IMR-90 (cell line): Measurements from ENCODE around the gene FANCD2OS. TPM values are rescaled to one million over a fixed set of nuclear protein-coding genes. Genes with fewer than 3 reads are reported as not detected.

Experiments
- ATAC-seq: fragments of 200-7000 bp; cut with Tn5 transposase; 2 replicates; pipeline ENCODE4 v1.9.1; 2020; ENCODE audit warnings: low read depth, mild to moderate bottlenecking, moderate library complexity
- BruUV-seq: library from RNA; stranded (reverse); fragments of 400-500 nt; replicated peaks from 2 replicates; lab custom pipeline; 2021; lab: Mats Ljungman, UMichigan
- CTCF ChIA-PET: fragments of 300-600 bp; formaldehyde crosslinking; extraction: SDS; loops from one replicate; lab custom pipeline; 2021; ENCODE audit warnings: antibody characterized with exemption; lab: Yijun Ruan, JAX
- POLR2A ChIA-PET: fragments of 300-600 bp; sonication (Branson Sonifier 250); formaldehyde crosslinking; loops from one replicate; lab custom pipeline; 2022; ENCODE audit warnings: antibody characterized with exemption; ENCODE audit not compliant: unreplicated experiment; lab: Charles Lee
- DNase-seq: peaks from one replicate; pipeline ENCODE4 v3.0.0; 2013
- H2AFZ ChIP-seq: replicated peaks from 2 replicates; pipeline ENCODE3; 2013; ENCODE audit warnings: low read length, mild to moderate bottlenecking; ENCODE audit not compliant: poor library complexity
- H2AK5ac ChIP-seq: 2 replicates; pipeline ENCODE4 v1.6.1; 2013; ENCODE audit warnings: low read depth, low read length, inconsistent platforms
- H2AK9ac ChIP-seq: replicated peaks from 2 replicates; pipeline ENCODE3; 2013; ENCODE audit warnings: mild to moderate bottlenecking, low read depth, low read length, moderate library complexity; ENCODE audit not compliant: poor library complexity
- H2BK120ac ChIP-seq: 2 replicates; pipeline ENCODE4 v1.6.1; 2013; ENCODE audit warnings: low read depth, low read length, inconsistent platforms
- H2BK15ac ChIP-seq: 3 replicates; pipeline ENCODE4 v1.6.1; 2013; ENCODE audit warnings: low read depth, low read length, inconsistent platforms
- H2BK20ac ChIP-seq: 2 replicates; pipeline ENCODE4 v1.6.1; 2013; ENCODE audit warnings: low read depth, mild to moderate bottlenecking, inconsistent platforms, low read length, moderate library complexity
- H2BK5ac ChIP-seq: 2 replicates; pipeline ENCODE4 v1.6.1; 2013; ENCODE audit warnings: mild to moderate bottlenecking, low read depth, low read length, inconsistent platforms; ENCODE audit not compliant: poor library complexity, severe bottlenecking
- H3K14ac ChIP-seq: replicated peaks from 2 replicates; pipeline ENCODE4 v1.6.1; 2013; ENCODE audit warnings: low read depth, low read length, inconsistent platforms
- H3K18ac ChIP-seq: 2 replicates; pipeline ENCODE4 v1.6.1; 2013; ENCODE audit warnings: low read depth, low read length, control low read depth
- H3K23ac ChIP-seq: 2 replicates; pipeline ENCODE4 v1.6.1; 2013; ENCODE audit warnings: low read depth, low read length, inconsistent platforms
- H3K27ac ChIP-seq: 2 replicates; pipeline ENCODE4 v1.5.1; 2013; ENCODE audit warnings: mild to moderate bottlenecking, control low read depth, low read length; ENCODE audit not compliant: insufficient read depth
- H3K27me3 ChIP-seq: 2 replicates; pipeline ENCODE4 v1.6.1; 2013; ENCODE audit warnings: low read length; ENCODE audit not compliant: control insufficient read depth, insufficient read depth
- H3K36me3 ChIP-seq: 2 replicates; pipeline ENCODE4 v1.6.1; 2013; ENCODE audit warnings: low read length, mixed read lengths; ENCODE audit not compliant: control insufficient read depth, insufficient read depth
- H3K4ac ChIP-seq: 2 replicates; pipeline ENCODE4 v1.6.1; 2013; ENCODE audit warnings: low read depth, low read length, inconsistent platforms
- H3K4me1 ChIP-seq: 2 replicates; pipeline ENCODE4 v1.6.1; 2013; ENCODE audit warnings: low read length, mixed read lengths; ENCODE audit not compliant: control insufficient read depth, insufficient read depth
- H3K4me2 ChIP-seq: 2 replicates; pipeline ENCODE4 v1.6.1; 2013; ENCODE audit warnings: low read depth, mild to moderate bottlenecking, control low read depth, low read length, moderate library complexity
- H3K4me3 ChIP-seq: 2 replicates; pipeline ENCODE4 v1.5.1; 2013; ENCODE audit warnings: low read depth, mild to moderate bottlenecking, control low read depth, low read length, moderate library complexity; ENCODE audit not compliant: insufficient read depth
- H3K56ac ChIP-seq: 2 replicates; pipeline ENCODE4 v1.6.1; 2013; ENCODE audit warnings: low read length, inconsistent platforms; ENCODE audit not compliant: insufficient read depth; ENCODE audit errors: extremely low read depth
- H3K79me1 ChIP-seq, 2 experiments: 2 replicates each; pipeline ENCODE4 v1.6.1; 2013; ENCODE audit warnings: low read length in 2 of 2, inconsistent platforms in 1 of 2, low read depth in 1 of 2
- H3K9ac ChIP-seq: 2 replicates; pipeline ENCODE4 v1.6.1; 2013; ENCODE audit warnings: low read depth, low read length, control low read depth
- H3K9me1 ChIP-seq: 2 replicates; pipeline ENCODE4 v1.6.1; 2013; ENCODE audit warnings: low read length, inconsistent platforms; ENCODE audit not compliant: insufficient read depth
- H3K9me3 ChIP-seq: 2 replicates; pipeline ENCODE4 v1.6.1; 2013; ENCODE audit warnings: low read length; ENCODE audit not compliant: control insufficient read depth, insufficient read depth
- H4K20me1 ChIP-seq: 2 replicates; pipeline ENCODE4 v1.6.1; 2013; ENCODE audit warnings: low read length, inconsistent platforms; ENCODE audit not compliant: insufficient read depth
- H4K5ac ChIP-seq: 2 replicates; pipeline ENCODE4 v1.6.1; 2013; ENCODE audit warnings: mild to moderate bottlenecking, low read depth, low read length, control low read depth
- H4K8ac ChIP-seq, 2 experiments: 2 replicates each; pipeline ENCODE4 v1.6.1; 2013; ENCODE audit warnings: low read depth in 2 of 2, low read length in 2 of 2, control low read depth in 1 of 2, inconsistent platforms in 1 of 2
- H4K91ac ChIP-seq: 2 replicates; pipeline ENCODE4 v1.6.1; 2013; ENCODE audit warnings: low read depth, low read length, inconsistent platforms; ENCODE audit not compliant: insufficient read depth
- BHLHE40 ChIP-seq: fragments of 150-350 bp; IDR thresholded peaks from 2 replicates; pipeline ENCODE4 v1.6.1; 2016; ENCODE audit warnings: mild to moderate bottlenecking, low read depth, low read length
- CEBPB ChIP-seq: IDR thresholded peaks from 2 replicates; pipeline ENCODE4 v1.6.1; 2012; ENCODE audit warnings: low read depth, low read length, improper control_type of control experiment
- CHD1 ChIP-seq: IDR thresholded peaks from 2 replicates; pipeline ENCODE4 v1.6.1; 2012; ENCODE audit warnings: low read depth, low read length, improper control_type of control experiment
- FOS ChIP-seq: fragments of 150-350 bp; IDR thresholded peaks from 2 replicates; pipeline ENCODE4 v1.6.1; 2016; ENCODE audit warnings: low read depth, low read length
- MAFK ChIP-seq: IDR thresholded peaks from 2 replicates; pipeline ENCODE4 v1.6.1; 2012; ENCODE audit warnings: low read depth, low read length, improper control_type of control experiment
- MAZ ChIP-seq: IDR thresholded peaks from 2 replicates; pipeline ENCODE4 v1.6.1; 2012; ENCODE audit warnings: low read depth, mild to moderate bottlenecking, low read length, improper control_type of control experiment, moderate library complexity, borderline replicate concordance
- MXI1 ChIP-seq: IDR thresholded peaks from 2 replicates; pipeline ENCODE4 v1.6.1; 2012; ENCODE audit warnings: low read depth, mild to moderate bottlenecking, low read length, moderate library complexity, borderline replicate concordance
- NFE2L2 ChIP-seq: fragments of 150-350 bp; IDR thresholded peaks from 2 replicates; pipeline ENCODE4 v1.6.1; 2016; ENCODE audit warnings: low read depth, mild to moderate bottlenecking, low read length
- POLR2A ChIP-seq: IDR thresholded peaks from 2 replicates; pipeline ENCODE4 v1.6.1; 2012; ENCODE audit warnings: mild to moderate bottlenecking, low read depth, low read length
- RAD21 ChIP-seq: IDR thresholded peaks from 2 replicates; pipeline ENCODE4 v1.6.1; 2012; ENCODE audit warnings: low read length, improper control_type of control experiment
- RCOR1 ChIP-seq: IDR thresholded peaks from 2 replicates; pipeline ENCODE4 v1.6.1; 2012; ENCODE audit warnings: mild to moderate bottlenecking, low read length, improper control_type of control experiment; ENCODE audit not compliant: insufficient replicate concordance
- RFX5 ChIP-seq: IDR thresholded peaks from 2 replicates; pipeline ENCODE4 v1.8.0; 2012; ENCODE audit warnings: low read depth, mild to moderate bottlenecking, low read length, moderate library complexity
- SMC3 ChIP-seq: fragments of 150-350 bp; IDR thresholded peaks from 2 replicates; pipeline ENCODE4 v1.6.1; 2016; ENCODE audit warnings: low read depth, mild to moderate bottlenecking, antibody characterized with exemption, low read length, moderate library complexity
- WGBS, 2 experiments: methylation state at CpG; one replicate each; pipeline versions ENCODE4 v1.1.5 to v1.1.7; 2013; ENCODE audit warnings: missing lambda C conversion rate in 2 of 2; ENCODE audit not compliant: insufficient read length in 1 of 2; ENCODE audit errors: extremely low coverage in 2 of 2; 5-methylcytosine and 5-hydroxymethylcytosine counted together
- dilution Hi-C: fragments of 300-500 bp; cut with HindIII; formaldehyde crosslinking; loops from one replicate; pipeline ENCODE4 v1.14.3; 2018; ENCODE audit warnings: low sequenced_read_pairs; ENCODE audit not compliant: unreplicated experiment
- in situ Hi-C: fragments of 300-500 bp; cut with MboI; formaldehyde crosslinking; loops from 3 replicates; pipeline ENCODE4 v1.14.3; 2019; ENCODE audit warnings: low sequenced_read_pairs, inconsistent platforms, mixed read lengths
- intact Hi-C: fragments of 100-400 bp; cut with micrococcal nuclease; formaldehyde crosslinking; loops from 2 replicates; pipeline ENCODE4 v1.10.0; 2022
- polyA plus RNA-seq, 3 experiments: library from polyadenylated mRNA; depleted of rRNA; stranded (reverse); fragments of >200 nt; gene quantifications; 2 replicates each; pipeline ENCODE4 v1.2.3, GENCODE V29; 2012; ENCODE audit warnings: low replicate concordance in 1 of 3
- total RNA-seq: library from RNA; depleted of rRNA; stranded (reverse); fragments of >200 nt; gene quantifications from 2 replicates; pipeline ENCODE4 v1.2.3, GENCODE V29; 2012
- TF ChIP-seq, protein P1 (sequence below): fragments of 150-350 bp; IDR thresholded peaks from 2 replicates; pipeline ENCODE4 v1.6.1; 2016; ENCODE audit warnings: low read depth, mild to moderate bottlenecking, low read length, moderate library complexity, borderline replicate concordance
- TF ChIP-seq, protein P2 (sequence below): conservative IDR thresholded peaks from 2 replicates; pipeline ENCODE4 v1.5.1; 2012; ENCODE audit warnings: mild to moderate bottlenecking, low read depth, low read length, improper control_type of control experiment
- TF ChIP-seq, protein P3 (sequence below): fragments of 150-350 bp; IDR thresholded peaks from 2 replicates; pipeline ENCODE4 v1.6.1; 2017; ENCODE audit warnings: mild to moderate bottlenecking, antibody characterized with exemption, low read length, low read depth

FANCD2OS gene
- total and polyA plus RNA-seq, 2 of the 4 experiments (the other 2 are of a cell fraction), result not detected

DNA sequence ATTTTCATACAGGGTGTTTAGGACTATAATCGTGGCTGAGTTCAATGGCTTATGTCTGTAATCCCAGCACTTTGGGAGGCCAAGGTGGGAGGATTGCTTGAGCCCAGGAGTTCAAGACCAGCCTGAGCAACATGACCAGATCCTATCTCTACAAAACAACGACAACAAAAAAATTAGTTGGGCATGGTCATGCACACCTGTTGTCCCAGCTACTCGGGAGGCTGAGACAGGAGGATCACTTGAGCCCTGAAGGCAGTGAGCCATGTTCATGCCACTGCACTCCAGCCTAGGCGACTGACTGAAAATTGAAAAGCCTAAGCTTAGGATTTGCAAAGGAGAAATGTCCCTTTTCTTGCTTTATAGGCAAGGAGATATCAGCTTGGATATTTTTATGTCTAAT, 8.9 kb upstream of the FANCD2OS start:
- Histone ChIP-seq H3K9me1 (0 out of 2 replicates have a peak, but pooled peaks cover 7% of the 10 kb centered on the region), H3K18ac (no peak overlapping the region), H3K4me1 (peaks cover 2% of the 10 kb centered on the region; the same call in 1 of the 2 replicates), H3K27me3 (no peaks in the 10 kb centered on the region), H3K36me3 (peaks cover 2% of the 10 kb centered on the region; the same call in 1 of the 2 replicates), H3K9me3 (no peaks in the 10 kb centered on the region), H2AFZ (no peak overlapping the region), H3K4me2 (peak overlapping the region; percentile 97), H2AK5ac (no peak overlapping the region), H3K27ac (no peak overlapping the region), H2BK15ac (no peak overlapping the region), H3K56ac (no peak overlapping the region), H2BK5ac (no peak overlapping the region), H3K14ac (no peak overlapping the region), H2BK120ac (no peak overlapping the region), H3K79me1 (peaks cover 18 to 36% of the 10 kb centered on the region in 2 experiments), H4K20me1 (peaks cover 42% of the 10 kb centered on the region), H3K9ac (no peak overlapping the region), H3K4ac (no peak overlapping the region), H2AK9ac (no peak overlapping the region), H3K4me3 (no peak overlapping the region), H4K8ac (no peak overlapping the region), H4K5ac (no peak overlapping the region), H2BK20ac (no peak overlapping the region), H3K23ac (peak overlapping the region; percentile 44; the same call in 1 of the 2 replicates), H4K91ac (no peak overlapping the region)
- ATAC-seq (no peak), DNase-seq (no peak)
- POLR2A ChIA-PET, result no interaction called here
- BruUV-seq, result no TSS peak
- TF ChIP-seq CEBPB (no peak), RFX5 (no peak), POLR2A (no peak), NFE2L2 (no peak), MAZ (no peak), RAD21 (no peak), SMC3 (no peak), CHD1 (no peak), BHLHE40 (no peak), RCOR1 (no peak), MXI1 (no peak), FOS (no peak), MAFK (no peak)
- TF ChIP-seq, protein P1, sequence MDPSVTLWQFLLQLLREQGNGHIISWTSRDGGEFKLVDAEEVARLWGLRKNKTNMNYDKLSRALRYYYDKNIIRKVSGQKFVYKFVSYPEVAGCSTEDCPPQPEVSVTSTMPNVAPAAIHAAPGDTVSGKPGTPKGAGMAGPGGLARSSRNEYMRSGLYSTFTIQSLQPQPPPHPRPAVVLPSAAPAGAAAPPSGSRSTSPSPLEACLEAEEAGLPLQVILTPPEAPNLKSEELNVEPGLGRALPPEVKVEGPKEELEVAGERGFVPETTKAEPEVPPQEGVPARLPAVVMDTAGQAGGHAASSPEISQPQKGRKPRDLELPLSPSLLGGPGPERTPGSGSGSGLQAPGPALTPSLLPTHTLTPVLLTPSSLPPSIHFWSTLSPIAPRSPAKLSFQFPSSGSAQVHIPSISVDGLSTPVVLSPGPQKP, result no peak
- TF ChIP-seq, protein P2, sequence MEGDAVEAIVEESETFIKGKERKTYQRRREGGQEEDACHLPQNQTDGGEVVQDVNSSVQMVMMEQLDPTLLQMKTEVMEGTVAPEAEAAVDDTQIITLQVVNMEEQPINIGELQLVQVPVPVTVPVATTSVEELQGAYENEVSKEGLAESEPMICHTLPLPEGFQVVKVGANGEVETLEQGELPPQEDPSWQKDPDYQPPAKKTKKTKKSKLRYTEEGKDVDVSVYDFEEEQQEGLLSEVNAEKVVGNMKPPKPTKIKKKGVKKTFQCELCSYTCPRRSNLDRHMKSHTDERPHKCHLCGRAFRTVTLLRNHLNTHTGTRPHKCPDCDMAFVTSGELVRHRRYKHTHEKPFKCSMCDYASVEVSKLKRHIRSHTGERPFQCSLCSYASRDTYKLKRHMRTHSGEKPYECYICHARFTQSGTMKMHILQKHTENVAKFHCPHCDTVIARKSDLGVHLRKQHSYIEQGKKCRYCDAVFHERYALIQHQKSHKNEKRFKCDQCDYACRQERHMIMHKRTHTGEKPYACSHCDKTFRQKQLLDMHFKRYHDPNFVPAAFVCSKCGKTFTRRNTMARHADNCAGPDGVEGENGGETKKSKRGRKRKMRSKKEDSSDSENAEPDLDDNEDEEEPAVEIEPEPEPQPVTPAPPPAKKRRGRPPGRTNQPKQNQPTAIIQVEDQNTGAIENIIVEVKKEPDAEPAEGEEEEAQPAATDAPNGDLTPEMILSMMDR, result no peak
- TF ChIP-seq, protein P3, sequence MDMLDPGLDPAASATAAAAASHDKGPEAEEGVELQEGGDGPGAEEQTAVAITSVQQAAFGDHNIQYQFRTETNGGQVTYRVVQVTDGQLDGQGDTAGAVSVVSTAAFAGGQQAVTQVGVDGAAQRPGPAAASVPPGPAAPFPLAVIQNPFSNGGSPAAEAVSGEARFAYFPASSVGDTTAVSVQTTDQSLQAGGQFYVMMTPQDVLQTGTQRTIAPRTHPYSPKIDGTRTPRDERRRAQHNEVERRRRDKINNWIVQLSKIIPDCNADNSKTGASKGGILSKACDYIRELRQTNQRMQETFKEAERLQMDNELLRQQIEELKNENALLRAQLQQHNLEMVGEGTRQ, result no peak
- no CpG with 5 or more reads among the region's 4 CpGs for WGBS, 2 experiments
- in situ Hi-C loops, result no loop called here
- CTCF ChIA-PET, result no interaction called here
- intact Hi-C loops, result loop anchor here (10.0 kb wide), 1 partner anchor 132 kb away; the partner anchor contains the start of gene EMC3
- dilution Hi-C loops, result no loop called here
